ENCODE data around the gene MARVELD1.

The MARVELD1 gene

DNA sequence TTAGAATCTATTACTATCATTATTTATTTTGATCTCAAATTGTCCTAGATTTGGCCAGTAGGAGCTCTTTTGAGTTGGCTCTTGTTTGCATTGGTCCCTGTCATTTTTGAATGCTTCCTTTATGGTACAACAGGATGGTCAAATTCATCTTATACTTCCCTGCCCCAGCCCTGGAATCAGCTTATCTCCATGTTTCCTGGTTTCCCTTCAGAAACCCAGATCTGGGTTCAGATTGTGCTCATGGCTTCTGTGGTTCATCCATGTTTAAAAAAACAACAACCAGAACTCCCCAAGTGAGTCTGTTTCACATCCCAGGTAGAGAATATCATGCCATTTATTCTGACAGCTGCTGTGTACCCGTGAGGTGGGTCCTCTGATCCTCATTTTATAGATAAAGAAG is 34.0 kb downstream of the MARVELD1 start:
- Mint-ChIP-seq H3K9me3 (no peaks in the 10 kb centered on the region), H3K4me3 (no peak overlapping the region), H3K36me3 (ENCODE audit: low read depth) (peaks cover 41% of the 10 kb centered on the region), H3K4me1 (ENCODE audit: low read depth) (peaks cover 5% of the 10 kb centered on the region), H3K27me3 (ENCODE audit: low read depth) (no peaks in the 10 kb centered on the region), H3K27ac (no peak overlapping the region)

DNA sequence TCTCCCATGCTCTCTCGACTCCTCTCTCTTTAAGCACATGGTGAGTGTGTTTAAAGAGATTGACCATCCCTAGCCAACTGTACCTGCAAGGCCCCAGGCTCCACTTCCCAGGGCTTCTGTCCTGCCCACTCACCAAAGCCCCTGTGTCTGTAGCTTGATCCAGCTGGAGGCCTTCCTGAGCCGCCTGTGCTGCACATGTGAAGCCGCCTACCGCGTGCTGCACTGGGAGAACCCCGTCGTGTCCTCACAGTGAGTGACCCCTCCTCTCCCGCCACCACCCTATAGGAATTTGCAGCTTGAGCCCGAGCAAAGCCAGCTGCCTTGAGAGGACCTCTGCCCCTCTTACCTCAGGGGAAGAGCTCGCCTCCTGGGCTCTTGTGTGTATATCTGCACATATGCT is 34.6 kb downstream of the MARVELD1 start:
- Mint-ChIP-seq H3K4me1 (ENCODE audit: low read depth) (peaks cover 5% of the 10 kb centered on the region), H3K36me3 (ENCODE audit: low read depth) (peaks cover 40% of the 10 kb centered on the region), H3K27ac (no peak overlapping the region)

DNA sequence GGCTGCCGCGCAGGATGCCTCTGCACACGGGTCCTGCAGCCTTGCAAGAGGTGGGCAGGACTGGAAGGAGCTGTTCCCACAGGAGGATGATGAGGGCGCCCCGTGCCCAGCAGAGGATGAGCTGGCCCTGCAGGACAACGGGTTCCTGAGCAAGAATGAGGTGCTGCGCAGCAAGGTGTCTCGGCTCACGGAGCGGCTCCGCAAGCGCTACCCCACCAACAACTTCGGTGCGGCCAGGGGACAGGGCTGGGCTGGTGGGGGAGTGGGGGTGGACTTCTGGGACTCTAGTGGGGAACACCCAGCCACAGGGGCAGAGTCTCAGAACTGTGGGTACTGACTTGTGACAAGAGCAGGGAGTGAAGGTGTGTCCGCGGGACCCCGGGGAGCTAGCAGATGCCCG is 39.4 kb downstream of the MARVELD1 start:
- no peaks in the 10 kb centered on the region for H3K4me1 Mint-ChIP-seq (ENCODE audit: low read depth)
- H3K4me3 Mint-ChIP-seq: no peak overlapping the region
- peaks cover 23% of the 10 kb centered on the region for H3K36me3 Mint-ChIP-seq (ENCODE audit: low read depth)
- H3K27ac Mint-ChIP-seq: no peak overlapping the region
- H3K9me3 Mint-ChIP-seq: no peaks in the 10 kb centered on the region
- H3K27me3 Mint-ChIP-seq (ENCODE audit: low read depth): no peaks in the 10 kb centered on the region

More for the DNA sequence above, 34.6 kb downstream of the MARVELD1 start:
- H3K4me3 Mint-ChIP-seq: no peak overlapping the region
- no peaks in the 10 kb centered on the region for H3K27me3 Mint-ChIP-seq (ENCODE audit: low read depth)
- H3K9me3 Mint-ChIP-seq: no peaks in the 10 kb centered on the region

- no peaks in the 10 kb centered on the region for H3K27me3 Mint-ChIP-seq (ENCODE audit: low read depth)
- peaks cover 24% of the 10 kb centered on the region for H3K36me3 Mint-ChIP-seq (ENCODE audit: low read depth)
- no peaks in the 10 kb centered on the region for H3K4me1 Mint-ChIP-seq (ENCODE audit: low read depth)
- no peaks in the 10 kb centered on the region for H3K9me3 Mint-ChIP-seq
- no peak overlapping the region for H3K27ac Mint-ChIP-seq
- no peak overlapping the region for H3K4me3 Mint-ChIP-seq
Observed at GRCh38 chr10:97754726-97755125, 41.2 kb downstream of the MARVELD1 start.

DNA sequence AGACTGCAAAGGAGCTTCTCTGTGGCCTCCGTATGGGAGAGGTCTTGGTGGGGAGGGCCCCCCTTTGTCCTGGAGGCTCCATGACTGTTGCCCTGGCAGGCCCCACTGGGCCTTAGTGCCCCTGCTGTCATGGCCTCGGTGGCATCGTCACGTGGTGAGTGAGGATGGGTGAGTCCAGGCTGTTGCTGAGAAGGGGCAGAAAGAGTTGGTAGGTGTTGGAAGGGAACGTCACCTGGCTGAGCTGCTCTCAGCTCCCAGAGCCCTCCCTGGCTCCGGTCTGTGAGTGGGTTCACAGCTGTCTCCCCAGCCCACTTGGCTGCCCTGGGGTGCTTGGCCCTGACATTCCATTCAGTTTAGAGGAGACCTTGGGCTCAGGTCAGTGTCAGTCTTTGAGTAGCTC is 42.2 kb downstream of the MARVELD1 start:
- H3K36me3 Mint-ChIP-seq (ENCODE audit: low read depth): peaks cover 23% of the 10 kb centered on the region
- H3K27me3 Mint-ChIP-seq (ENCODE audit: low read depth): no peaks in the 10 kb centered on the region
- no peak overlapping the region for H3K27ac Mint-ChIP-seq
- no peaks in the 10 kb centered on the region for H3K4me1 Mint-ChIP-seq (ENCODE audit: low read depth)
- H3K9me3 Mint-ChIP-seq: no peaks in the 10 kb centered on the region
- H3K4me3 Mint-ChIP-seq: no peak overlapping the region

DNA sequence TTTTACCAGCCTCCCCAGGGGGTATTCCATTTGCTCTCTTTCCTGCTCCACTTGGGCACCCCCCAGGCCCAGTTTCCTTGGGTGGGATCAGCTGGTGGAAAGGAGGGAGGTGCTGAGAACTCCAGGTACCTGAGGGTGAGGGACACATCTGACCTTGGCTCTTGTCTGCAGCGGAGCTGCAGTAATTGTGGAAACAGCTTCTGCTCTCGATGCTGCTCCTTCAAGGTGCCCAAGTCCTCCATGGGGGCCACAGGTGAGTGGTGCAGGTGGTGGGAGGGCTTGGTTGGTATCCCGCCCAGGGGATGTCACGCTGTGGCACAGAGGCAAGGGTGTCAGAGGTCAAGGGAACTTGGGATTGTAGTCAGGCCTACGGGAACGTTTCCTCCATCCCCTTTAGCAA is 43.9 kb downstream of the MARVELD1 start:
- Mint-ChIP-seq H3K9me3 (no peaks in the 10 kb centered on the region), H3K27ac (no peak overlapping the region), H3K27me3 (ENCODE audit: low read depth) (no peaks in the 10 kb centered on the region), H3K4me1 (ENCODE audit: low read depth) (no peaks in the 10 kb centered on the region), H3K36me3 (ENCODE audit: low read depth) (peaks cover 21% of the 10 kb centered on the region), H3K4me3 (no peak overlapping the region)

DNA sequence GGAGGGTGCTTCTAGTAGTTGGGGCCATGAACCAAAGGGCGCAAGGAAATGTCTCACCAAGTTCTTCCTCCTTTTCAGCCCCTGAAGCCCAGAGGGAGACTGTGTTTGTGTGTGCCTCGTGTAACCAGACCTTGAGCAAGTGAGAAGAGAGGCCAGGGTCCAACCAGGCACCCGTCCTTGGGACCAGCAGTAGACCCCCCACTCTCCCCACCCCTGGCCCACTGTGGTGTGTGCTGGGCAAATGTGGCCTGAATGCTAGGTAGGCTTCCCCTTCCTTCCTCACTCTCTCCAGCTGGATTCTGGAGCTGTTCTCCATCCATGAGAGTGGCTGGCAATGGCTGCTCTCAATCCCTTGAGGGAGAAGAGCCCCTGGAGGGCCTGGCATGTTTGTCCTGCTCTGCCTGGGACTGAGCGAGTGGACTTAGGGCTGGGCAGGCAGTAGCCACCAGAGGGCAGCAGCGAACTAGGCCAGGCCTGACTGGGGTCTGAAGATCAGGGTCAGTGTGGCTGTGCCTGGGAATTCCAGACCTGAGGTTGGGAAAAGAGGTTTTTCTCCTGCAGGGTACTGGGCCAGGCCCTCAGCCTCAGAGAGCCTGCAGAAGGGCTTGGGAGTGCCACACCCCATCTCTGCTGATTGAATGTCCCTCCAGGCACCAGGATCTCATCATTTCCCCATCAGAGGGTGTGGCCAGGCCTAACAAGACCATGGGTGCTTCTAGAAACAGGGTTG is 45.8 kb downstream of the MARVELD1 start:
- H3K27ac Mint-ChIP-seq: no peak overlapping the region
- H3K4me3 Mint-ChIP-seq: no peak overlapping the region
- H3K27me3 Mint-ChIP-seq (ENCODE audit: low read depth): no peaks in the 10 kb centered on the region
- H3K4me1 Mint-ChIP-seq (ENCODE audit: low read depth): no peaks in the 10 kb centered on the region
- no peaks in the 10 kb centered on the region for H3K9me3 Mint-ChIP-seq
- H3K36me3 Mint-ChIP-seq (ENCODE audit: low read depth): peaks cover 17% of the 10 kb centered on the region

GRCh38 chr10:97759946-97760345 is 46.4 kb downstream of the MARVELD1 start:
- H3K4me1 Mint-ChIP-seq (ENCODE audit: low read depth): no peaks in the 10 kb centered on the region
- H3K36me3 Mint-ChIP-seq (ENCODE audit: low read depth): peaks cover 13% of the 10 kb centered on the region
- no peaks in the 10 kb centered on the region for H3K27me3 Mint-ChIP-seq (ENCODE audit: low read depth)
- no peak overlapping the region for H3K4me3 Mint-ChIP-seq
- H3K9me3 Mint-ChIP-seq: no peaks in the 10 kb centered on the region
- no peak overlapping the region for H3K27ac Mint-ChIP-seq

DNA sequence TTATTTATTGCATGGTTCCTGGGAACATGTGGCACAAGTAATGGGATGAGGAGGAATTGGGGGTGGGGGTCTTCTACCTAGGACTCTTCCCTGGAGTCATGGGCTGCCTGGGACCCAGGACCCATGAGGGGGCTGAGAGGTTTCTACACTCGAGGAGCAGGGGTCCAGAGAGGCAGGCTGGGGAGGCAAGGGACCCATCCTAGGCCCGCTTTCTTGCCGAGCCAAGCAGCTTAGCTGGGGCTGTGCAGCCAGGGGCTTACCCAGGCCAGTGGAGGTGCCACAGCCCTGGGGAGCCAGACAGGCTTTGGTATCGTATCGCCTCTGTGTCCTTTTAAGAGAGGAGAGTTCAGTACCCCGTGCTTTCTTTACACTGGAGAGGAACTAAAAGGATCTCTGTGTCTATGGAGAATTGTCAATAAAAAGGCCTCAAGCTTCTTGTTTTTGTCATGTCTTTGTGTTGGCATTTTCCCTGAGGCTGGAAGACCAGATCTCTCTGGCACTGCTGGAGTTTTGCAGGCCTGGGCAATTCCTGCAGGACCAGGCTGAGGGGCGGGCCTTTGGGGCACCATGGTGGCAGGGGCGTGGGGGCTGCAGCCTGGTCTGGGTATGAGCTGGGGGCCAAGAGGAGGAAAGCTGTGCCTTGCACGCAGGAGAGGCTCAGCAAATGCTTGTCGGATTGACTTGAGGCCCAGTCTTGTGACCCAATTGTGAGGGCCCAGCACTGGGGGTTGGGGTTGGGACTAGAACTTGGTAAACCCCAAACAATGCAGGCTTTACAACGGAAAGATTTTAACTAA is 47.1 kb downstream of the MARVELD1 start:
- no peaks in the 10 kb centered on the region for H3K9me3 Mint-ChIP-seq
- H3K36me3 Mint-ChIP-seq (ENCODE audit: low read depth): peaks cover 10% of the 10 kb centered on the region
- H3K4me1 Mint-ChIP-seq (ENCODE audit: low read depth): no peaks in the 10 kb centered on the region
- no peak overlapping the region for H3K27ac Mint-ChIP-seq
- H3K4me3 Mint-ChIP-seq: no peak overlapping the region
- no peaks in the 10 kb centered on the region for H3K27me3 Mint-ChIP-seq (ENCODE audit: low read depth)

- Mint-ChIP-seq H3K36me3 (ENCODE audit: low read depth) (peaks cover 10% of the 10 kb centered on the region), H3K27me3 (ENCODE audit: low read depth) (no peaks in the 10 kb centered on the region), H3K4me1 (ENCODE audit: low read depth) (no peaks in the 10 kb centered on the region), H3K27ac (no peak overlapping the region), H3K4me3 (no peak overlapping the region), H3K9me3 (no peaks in the 10 kb centered on the region)
Observed at GRCh38 chr10:97761331-97761865, 47.9 kb downstream of the MARVELD1 start.

DNA sequence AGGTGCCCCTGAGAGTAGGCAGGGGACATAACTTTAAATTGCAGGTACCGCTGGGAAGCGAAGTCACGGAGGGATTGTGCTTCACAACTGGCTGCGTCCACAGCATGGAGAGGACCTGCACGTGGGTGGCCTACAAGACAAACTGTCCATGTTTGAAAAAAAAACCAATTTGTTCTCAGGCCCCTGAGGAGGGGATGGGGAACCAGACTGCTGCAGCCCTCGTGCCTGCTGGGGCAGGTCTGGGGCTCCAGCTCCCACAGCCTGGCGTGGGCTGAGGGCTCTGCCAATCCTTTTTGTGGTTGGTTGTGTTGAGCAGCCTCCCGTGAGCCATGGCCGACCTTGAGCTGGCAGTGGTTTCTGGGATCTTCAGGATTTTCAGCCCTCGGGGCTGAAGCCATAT is 48.5 kb downstream of the MARVELD1 start:
- H3K36me3 Mint-ChIP-seq (ENCODE audit: low read depth): peaks cover 10% of the 10 kb centered on the region
- H3K27ac Mint-ChIP-seq: no peak overlapping the region
- H3K27me3 Mint-ChIP-seq (ENCODE audit: low read depth): no peaks in the 10 kb centered on the region
- no peaks in the 10 kb centered on the region for H3K4me1 Mint-ChIP-seq (ENCODE audit: low read depth)
- no peaks in the 10 kb centered on the region for H3K9me3 Mint-ChIP-seq
- H3K4me3 Mint-ChIP-seq: no peak overlapping the region

GRCh38 chr10:97762816-97763215 is 49.3 kb downstream of the MARVELD1 start:
- H3K27ac Mint-ChIP-seq: no peak overlapping the region
- H3K9me3 Mint-ChIP-seq: no peaks in the 10 kb centered on the region
- no peak overlapping the region for H3K4me3 Mint-ChIP-seq
- H3K27me3 Mint-ChIP-seq (ENCODE audit: low read depth): peaks cover under 1% of the 10 kb centered on the region
- H3K36me3 Mint-ChIP-seq (ENCODE audit: low read depth): peaks cover 10% of the 10 kb centered on the region
- H3K4me1 Mint-ChIP-seq (ENCODE audit: low read depth): no peaks in the 10 kb centered on the region

- H3K36me3 Mint-ChIP-seq (ENCODE audit: low read depth): peaks cover 8% of the 10 kb centered on the region
- H3K4me3 Mint-ChIP-seq: no peak overlapping the region
- no peaks in the 10 kb centered on the region for H3K9me3 Mint-ChIP-seq
- H3K27ac Mint-ChIP-seq: no peak overlapping the region
- H3K4me1 Mint-ChIP-seq (ENCODE audit: low read depth): no peaks in the 10 kb centered on the region
- H3K27me3 Mint-ChIP-seq (ENCODE audit: low read depth): peaks cover 6% of the 10 kb centered on the region
Observed at GRCh38 chr10:97763411-97763810, 49.9 kb downstream of the MARVELD1 start.

- Mint-ChIP-seq H3K9me3 (no peaks in the 10 kb centered on the region), H3K27ac (no peak overlapping the region), H3K4me1 (ENCODE audit: low read depth) (no peaks in the 10 kb centered on the region), H3K36me3 (ENCODE audit: low read depth) (peaks cover 8% of the 10 kb centered on the region), H3K4me3 (no peak overlapping the region), H3K27me3 (ENCODE audit: low read depth) (peaks cover 7% of the 10 kb centered on the region)
Observed at GRCh38 chr10:97763947-97764346, 50.4 kb downstream of the MARVELD1 start.

DNA sequence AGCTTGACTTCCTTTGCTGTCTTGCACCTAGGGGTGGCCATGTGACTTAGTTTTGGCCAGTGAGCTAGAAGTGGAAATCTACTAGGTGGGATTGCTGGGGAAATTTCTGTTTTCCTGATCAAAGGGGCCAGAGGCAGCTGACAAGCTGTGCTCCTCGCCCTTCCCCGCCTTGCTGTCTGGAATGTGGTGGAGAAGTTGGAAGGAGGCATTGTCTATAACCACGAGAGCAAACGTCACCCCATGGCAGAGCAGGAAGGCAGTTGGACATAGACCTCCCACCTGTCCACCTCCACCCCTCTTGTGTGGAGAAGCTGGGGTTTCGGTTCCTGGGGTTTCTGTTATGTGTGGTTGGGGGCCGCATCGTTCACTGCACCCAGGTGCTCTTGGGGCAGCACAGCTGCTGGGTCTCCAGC is 51.0 kb downstream of the MARVELD1 start:
- no peak overlapping the region for H3K27ac Mint-ChIP-seq
- H3K4me3 Mint-ChIP-seq: no peak overlapping the region
- peaks cover 8% of the 10 kb centered on the region for H3K36me3 Mint-ChIP-seq (ENCODE audit: low read depth)
- H3K9me3 Mint-ChIP-seq: no peaks in the 10 kb centered on the region
- H3K27me3 Mint-ChIP-seq (ENCODE audit: low read depth): peaks cover 11% of the 10 kb centered on the region
- no peaks in the 10 kb centered on the region for H3K4me1 Mint-ChIP-seq (ENCODE audit: low read depth)

All from T-helper 1 cell treated with Interleukin-12 subunit alpha and Interleukin-12 subunit beta and Interleukin-4 antibody, amounts not matched to agents 30 μg/mL and 1 μg/mL, for 36 hours (primary cell).